GM19240 (cell line): ENCODE data around the gene CISTR.

Experiments used
- DNase-seq: peaks from one replicate; pipeline ENCODE4 v3.0.0; 2011; ENCODE audit warnings: low spot score; ENCODE audit not compliant: insufficient read length

The CISTR gene

GRCh38 chr12:53744130-53744441 lies 7.7 kb downstream of the CISTR start:
- no peak for DNase-seq

GRCh38 chr12:53743266-53744129 lies 8.3 kb downstream of the CISTR start:
- DNase-seq: peak; percentile 67

GRCh38 chr12:53740130-53740491 lies 11.7 kb downstream of the CISTR start:
- no peak for DNase-seq

GRCh38 chr12:53739214-53740129 lies 12.3 kb downstream of the CISTR start:
- no peak for DNase-seq

- no peak for DNase-seq
These were observed 13.2 kb downstream of the CISTR start for GRCh38 chr12:53738406-53739213.

- no peak for DNase-seq
These were observed 13.8 kb downstream of the CISTR start for GRCh38 chr12:53737951-53738405.

- no peak for DNase-seq
These were observed 14.5 kb downstream of the CISTR start for GRCh38 chr12:53737093-53737808.

GRCh38 chr12:53736592-53736991 lies 15.2 kb downstream of the CISTR start:
- DNase-seq: no peak

- DNase-seq: no peak
These were observed 16.2 kb downstream of the CISTR start for GRCh38 chr12:53735556-53735955.

GRCh38 chr12:53734425-53734824 lies 17.4 kb downstream of the CISTR start:
- DNase-seq: no peak

GRCh38 chr12:53733807-53734200 lies 18.0 kb downstream of the CISTR start:
- no peak for DNase-seq

- no peak for DNase-seq
These were observed 18.6 kb downstream of the CISTR start for GRCh38 chr12:53733051-53733806.

- DNase-seq: no peak
These were observed 22.1 kb downstream of the CISTR start for GRCh38 chr12:53729644-53730043.

- DNase-seq: no peak
These were observed 23.6 kb downstream of the CISTR start for GRCh38 chr12:53728206-53728605.

GRCh38 chr12:53727310-53728041 lies 24.3 kb downstream of the CISTR start, which contains the start of gene CALCOCO1:
Gene CALCOCO1, minus strand, starts transcription at chr12:53727452. Its CDS starts 2,210 bp downstream, at chr12:53725242.
- DNase-seq: peak; percentile 99

- DNase-seq: no peak
These were observed 24.9 kb downstream of the CISTR start for GRCh38 chr12:53726946-53727309.

GRCh38 chr12:53726341-53726740 lies 25.4 kb downstream of the CISTR start:
- DNase-seq: no peak

- no peak for DNase-seq
These were observed 26.0 kb downstream of the CISTR start for GRCh38 chr12:53725824-53726223.

GRCh38 chr12:53722450-53723041 lies 29.2 kb downstream of the CISTR start:
- DNase-seq: no peak
